NCI-H1694 treated with DMSO at 0.1 percent for 48 hours (cell line): ENCODE data around the gene PAX2.

Experiments used
- DNase-seq: peaks from one replicate; lab custom pipeline; 2025; lab: John Stamatoyannopoulos, UW

The PAX2 gene

GRCh38 chr10:100817268-100817839, 72.0 kb downstream of the PAX2 start:
- peak; percentile 1 for DNase-seq

- no peak for DNase-seq
These were observed 74.0 kb downstream of the PAX2 start for GRCh38 chr10:100819424-100819823.

- no peak for DNase-seq
These were observed 77.8 kb downstream of the PAX2 start for GRCh38 chr10:100823194-100823593.

- DNase-seq: no peak
These were observed 79.5 kb downstream of the PAX2 start for GRCh38 chr10:100824886-100825285.

GRCh38 chr10:100825325-100825875, 80.0 kb downstream of the PAX2 start:
- DNase-seq: no peak

- DNase-seq: peak; percentile 0
These were observed 80.8 kb downstream of the PAX2 start for GRCh38 chr10:100826031-100826651.

GRCh38 chr10:100826661-100826982, 81.2 kb downstream of the PAX2 start:
- no peak for DNase-seq

GRCh38 chr10:100826983-100827818, 81.8 kb downstream of the PAX2 start:
- DNase-seq: peak; percentile 25

GRCh38 chr10:100827819-100828737, 82.7 kb downstream of the PAX2 start:
- peak; percentile 29 for DNase-seq

- DNase-seq: peak; percentile 43
These were observed 83.3 kb downstream of the PAX2 start for GRCh38 chr10:100828738-100829096.

- no peak for DNase-seq
These were observed 83.9 kb downstream of the PAX2 start for GRCh38 chr10:100829097-100829870.

GRCh38 chr10:100829933-100830727, 84.7 kb downstream of the PAX2 start:
- no peak for DNase-seq

- no peak for DNase-seq
These were observed 85.3 kb downstream of the PAX2 start for GRCh38 chr10:100830728-100831111.

GRCh38 chr10:100831742-100832141, 86.4 kb downstream of the PAX2 start:
- no peak for DNase-seq

GRCh38 chr10:100835810-100836209, 90.4 kb downstream of the PAX2 start:
- DNase-seq: no peak

GRCh38 chr10:100836891-100837290, 91.5 kb downstream of the PAX2 start:
- peak; percentile 56 for DNase-seq

GRCh38 chr10:100837300-100837699, 91.9 kb downstream of the PAX2 start:
- DNase-seq: no peak

GRCh38 chr10:100838986-100839385, 93.6 kb downstream of the PAX2 start:
- DNase-seq: peak; percentile 14

- no peak for DNase-seq
These were observed 96.1 kb downstream of the PAX2 start for GRCh38 chr10:100841528-100841927.

- no peak for DNase-seq
These were observed 102.1 kb downstream of the PAX2 start for GRCh38 chr10:100847440-100847839.
